ENCODE data around the gene COX8A.
A peak's percentile ranks its signal among the peaks of the same experiment; 100 is the strongest.

Gene COX8A

GRCh38 chr11:64001484-64002420 lies 27.3 kb downstream of the COX8A start:
- FAIRE-seq: peak; percentile 68

GRCh38 chr11:64003807-64004589 lies 29.6 kb downstream of the COX8A start:
- FAIRE-seq (no peak), DNase-seq (ENCODE audit: low spot score) (no peak)

More at GRCh38 chr11:64001484-64002420, 27.3 kb downstream of the COX8A start:
- DNase-seq (ENCODE audit: low spot score): no peak

GRCh38 chr11:64004590-64004984 lies 30.2 kb downstream of the COX8A start:
- DNase-seq (ENCODE audit: low spot score) (no peak), FAIRE-seq (no peak)

DNA sequence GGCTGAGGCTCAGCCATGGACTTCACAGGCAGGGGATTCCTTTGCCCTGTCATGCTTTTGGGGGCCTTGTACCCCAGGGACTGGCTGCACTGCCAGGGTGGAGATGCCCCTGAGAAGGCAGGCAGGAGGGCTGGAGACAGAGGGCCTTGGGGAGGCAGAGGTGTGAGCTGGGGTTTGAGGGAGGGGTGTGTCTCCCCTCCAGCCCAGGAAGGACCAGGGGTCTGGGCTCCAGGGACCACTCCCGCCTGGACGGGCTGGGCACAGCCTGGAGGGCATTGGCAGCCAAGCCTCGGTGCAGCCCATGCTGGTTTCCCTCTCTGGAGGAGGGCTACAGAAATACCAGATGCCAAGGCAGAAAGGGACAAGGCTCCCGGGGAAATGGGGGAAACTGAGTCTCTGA lies 31.3 kb downstream of the COX8A start:
- no peak for FAIRE-seq
- DNase-seq (ENCODE audit: low spot score): no peak

DNA sequence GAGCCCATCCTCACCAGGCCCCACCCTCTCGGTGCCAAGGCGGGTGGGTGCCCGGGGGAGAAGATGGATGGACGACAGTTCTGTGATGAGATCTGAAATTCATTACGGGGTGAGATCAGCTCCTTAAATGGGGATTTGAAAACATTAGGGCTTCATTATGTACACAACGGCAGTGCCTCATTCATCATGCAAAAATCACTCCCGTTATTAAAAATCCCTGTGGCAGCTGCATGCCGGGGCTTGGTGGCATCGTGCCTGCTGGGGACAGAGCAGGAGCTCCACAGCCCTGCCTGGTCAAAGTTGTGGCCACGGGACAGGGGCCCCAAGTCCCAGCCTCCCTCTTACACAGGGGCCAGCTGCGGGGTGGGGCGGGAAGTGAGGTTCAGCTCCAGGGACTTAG lies 32.0 kb downstream of the COX8A start:
- FAIRE-seq: no peak
- no peak for DNase-seq (ENCODE audit: low spot score)

DNA sequence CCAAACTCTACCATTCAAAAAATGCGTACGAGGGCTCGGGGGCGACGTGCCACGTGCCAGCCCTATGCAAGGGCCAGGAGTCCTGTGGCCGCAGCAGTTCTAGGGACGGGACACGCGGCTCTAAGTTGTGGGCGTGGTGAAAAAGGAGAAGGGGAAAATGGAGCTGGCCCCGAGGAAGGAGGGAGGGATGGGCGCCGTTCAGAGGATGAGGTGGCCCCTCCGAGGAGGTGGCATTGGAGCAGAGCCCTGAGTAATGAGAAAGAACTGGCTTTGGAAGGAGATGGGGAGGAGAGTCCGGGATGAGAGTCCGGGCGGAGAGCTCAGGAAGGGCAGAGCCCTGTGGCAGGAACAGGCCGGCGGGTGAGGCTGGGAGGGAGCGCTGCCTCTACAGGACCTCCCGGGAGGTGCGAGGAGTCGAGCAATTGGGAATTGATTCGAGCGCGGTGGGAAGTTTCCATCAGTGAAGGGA lies 32.8 kb downstream of the COX8A start:
- DNase-seq (ENCODE audit: low spot score): no peak
- FAIRE-seq: no peak

DNA sequence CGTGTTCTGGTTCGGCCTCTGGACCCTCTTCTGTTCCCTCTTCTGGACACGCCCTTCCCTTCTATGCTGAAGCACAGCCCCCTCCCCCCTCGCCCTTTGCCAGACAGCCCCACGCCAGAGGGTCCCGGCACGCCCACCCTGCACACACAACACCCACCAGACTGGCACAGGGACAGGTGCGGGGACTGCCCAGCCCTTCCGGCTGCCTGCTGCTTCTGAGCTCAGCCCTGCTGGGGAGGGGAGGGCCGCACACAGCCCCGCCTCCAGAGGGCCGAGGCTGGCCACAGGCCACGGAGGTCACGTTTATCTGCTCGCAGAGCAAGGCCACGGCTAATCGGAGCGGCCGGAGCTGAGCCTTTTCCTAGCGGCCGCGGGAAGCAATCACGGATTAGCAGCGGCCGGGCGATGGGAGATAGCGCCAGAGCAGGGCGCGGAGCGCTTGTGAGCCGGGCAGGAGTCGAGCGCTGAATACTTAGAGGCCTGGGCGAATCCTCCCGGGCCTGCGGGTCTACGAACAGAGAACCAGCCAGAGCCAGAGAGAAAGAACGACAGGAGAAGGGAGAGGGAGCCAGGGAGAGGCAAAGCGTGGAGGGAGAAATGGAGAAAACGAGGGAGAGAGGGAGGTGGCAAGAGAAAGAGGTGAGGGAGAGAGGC lies 33.3 kb downstream of the COX8A start:
- FAIRE-seq (no peak), DNase-seq (ENCODE audit: low spot score) (no peak)

GRCh38 chr11:64008283-64008913 lies 34.0 kb downstream of the COX8A start:
- FAIRE-seq: no peak
- no peak for DNase-seq (ENCODE audit: low spot score)

- DNase-seq (ENCODE audit: low spot score) (no peak), FAIRE-seq (no peak)
Observed at GRCh38 chr11:64008914-64009633, 34.7 kb downstream of the COX8A start.

- FAIRE-seq (no peak), DNase-seq (ENCODE audit: low spot score) (no peak)
Observed at GRCh38 chr11:64009710-64010109, 35.3 kb downstream of the COX8A start.

DNA sequence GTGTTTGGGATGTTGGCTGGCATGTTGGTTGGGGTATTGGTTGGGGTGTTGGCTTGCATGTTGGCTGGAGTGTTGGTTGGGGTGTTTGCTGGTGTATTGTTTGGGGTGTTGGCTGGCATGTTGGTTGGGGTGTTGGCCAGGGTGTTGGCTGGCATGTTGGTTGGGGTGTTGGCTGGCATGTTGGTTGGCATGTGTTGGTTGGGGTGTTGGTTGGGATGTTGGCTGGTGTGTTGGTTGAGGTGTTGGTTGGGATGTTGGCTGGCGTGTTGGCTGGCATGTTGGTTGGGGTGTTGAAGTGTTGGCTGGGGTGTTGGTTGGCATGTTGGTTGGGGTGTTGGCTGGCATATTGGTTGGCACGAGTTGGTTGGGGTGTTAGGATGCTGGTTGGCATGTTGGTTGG lies 36.4 kb downstream of the COX8A start:
- FAIRE-seq: peak; percentile 91
- DNase-seq (ENCODE audit: low spot score): no peak

DNA sequence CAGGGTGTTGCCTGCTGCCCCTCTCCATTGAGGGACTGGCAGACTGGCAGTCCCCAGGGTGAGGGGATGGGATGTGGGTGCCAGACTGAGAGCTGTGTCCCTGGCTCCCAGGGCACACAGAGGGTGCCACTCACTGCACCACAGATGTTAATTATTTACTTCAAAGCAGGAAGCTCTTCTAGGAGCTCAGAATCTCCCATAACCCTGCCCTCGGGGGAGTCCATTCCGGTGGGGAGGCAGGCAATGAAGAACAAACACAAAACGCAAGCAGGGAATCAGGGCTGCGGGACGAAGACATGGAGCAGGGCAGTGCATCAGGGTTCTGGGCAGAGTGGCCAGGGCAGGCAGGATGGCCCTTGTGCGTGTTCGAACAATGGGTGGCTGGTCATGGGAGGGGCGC lies 37.0 kb downstream of the COX8A start:
- DNase-seq (ENCODE audit: low spot score): no peak

GRCh38 chr11:64013141-64013896 lies 38.9 kb downstream of the COX8A start:
- no peak for DNase-seq (ENCODE audit: low spot score)
- FAIRE-seq: no peak

More for the DNA sequence above, 37.0 kb downstream of the COX8A start:
- FAIRE-seq: no peak

GRCh38 chr11:64014356-64014755 lies 39.9 kb downstream of the COX8A start:
- no peak for DNase-seq (ENCODE audit: low spot score)
- no peak for FAIRE-seq

GRCh38 chr11:64015510-64015909 lies 41.1 kb downstream of the COX8A start:
- DNase-seq (ENCODE audit: low spot score): no peak
- FAIRE-seq: no peak

- FAIRE-seq (no peak), DNase-seq (ENCODE audit: low spot score) (no peak)
Observed at GRCh38 chr11:64015935-64016845, 41.8 kb downstream of the COX8A start.

DNA sequence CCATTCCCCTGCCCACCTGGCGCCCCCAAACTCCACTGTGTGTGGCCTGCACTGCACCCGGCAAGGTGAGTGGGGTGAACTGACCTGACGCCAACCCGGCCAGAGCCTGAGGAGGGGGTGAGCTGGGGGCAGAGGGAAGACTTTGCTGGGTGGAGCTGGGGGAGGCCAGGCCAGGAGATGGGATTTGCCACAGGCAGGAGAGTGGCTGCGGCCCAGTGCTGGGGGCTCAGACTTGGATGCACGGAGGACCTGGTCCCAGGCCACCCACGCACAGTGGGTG lies 43.5 kb downstream of the COX8A start:
- FAIRE-seq (no peak), DNase-seq (ENCODE audit: low spot score) (no peak)

- DNase-seq (ENCODE audit: low spot score) (no peak), FAIRE-seq (no peak)
Observed at GRCh38 chr11:64018310-64018709, 43.9 kb downstream of the COX8A start.

Data from urothelium cell line (cell line).